Esophagus squamous epithelium (tissue), 5 donors: Measurements from ENCODE around the gene ACER2. TPM values are rescaled to one million over a fixed set of nuclear protein-coding genes. Genes with fewer than 3 reads are reported as not detected.
A peak's percentile ranks its signal among the peaks of the same experiment; 100 is the strongest.

ENCODE experiments used
- DNase-seq: peaks from one replicate; lab custom pipeline; 2025; lab: John Stamatoyannopoulos, UW
- H3K27ac ChIP-seq, 4 donors: fragments of 200-600 bp; sonication (generic); one replicate each; pipeline ENCODE4 v1.5.1; 2016 to 2019; ENCODE audit warnings: mild to moderate bottlenecking in 1 of 4
- H3K27me3 ChIP-seq, 4 donors: fragments of 200-600 bp; sonication (generic); 1 replicate in 3 of 4; 2 replicates in 1 of 4; pipeline versions ENCODE4 v1.5.1 to v1.6.0; 2017 to 2021; ENCODE audit warnings: antibody characterized with exemption in 1 of 4
- H3K36me3 ChIP-seq, 3 donors: fragments of 200-600 bp; sonication (generic); one replicate each; pipeline ENCODE4 v1.5.1; 2016 to 2019
- H3K4me1 ChIP-seq, 3 donors: fragments of 200-600 bp; sonication (generic); one replicate each; pipeline ENCODE4 v1.5.1; 2017 to 2019
- H3K4me3 ChIP-seq, 4 donors: fragments of 200-600 bp; sonication (generic); 1 replicate in 3 of 4; 2 replicates in 1 of 4; pipeline ENCODE4 v1.5.1; 2016 to 2019; ENCODE audit warnings: mild to moderate bottlenecking in 2 of 4, moderate library complexity in 1 of 4
- H3K9me3 ChIP-seq, 3 donors: fragments of 200-600 bp; sonication (generic); one replicate each; pipeline ENCODE4 v1.5.1; 2016 to 2019
- POLR2A ChIP-seq, 4 donors: fragments of 450-650 bp; IDR thresholded peaks; one replicate each; pipeline ENCODE4 v1.6.1; 2017; ENCODE audit warnings: antibody characterized with exemption in 4 of 4, mild to moderate bottlenecking in 4 of 4, moderate library complexity in 3 of 4
- WGBS, 2 donors: methylation state at CpG; one replicate each; pipeline ENCODE4 v1.1.5; 2018; 5-methylcytosine and 5-hydroxymethylcytosine counted together
- intact Hi-C: fragments of 100-400 bp; cut with DNase I; formaldehyde crosslinking; loops from one replicate; pipeline ENCODE4 v1.15.0; 2022
- total RNA-seq, 4 donors: library from RNA; depleted of rRNA; stranded (reverse); fragments of >200 nt; gene quantifications; one replicate each; pipeline ENCODE4 v1.1.0, GENCODE V29; 2016
- TF ChIP-seq, protein P1 (sequence below), 6 experiments: fragments of 450-650 bp in 4 of 6; fragments of 200-600 bp in 2 of 6; sonication (generic) in 2 of 6; IDR thresholded peaks; one replicate each; pipeline ENCODE4 v1.5.1; 2016 to 2019; ENCODE audit warnings: antibody characterized with exemption in 6 of 6, mild to moderate bottlenecking in 4 of 6, moderate library complexity in 4 of 6
- donor health status: DM: yes; HTN: yes; CAD: no.

The ACER2 gene
- total RNA-seq, 4 donors from 2014 or later: 3.6 to 5.0 (median 3.8) TPM

DNA sequence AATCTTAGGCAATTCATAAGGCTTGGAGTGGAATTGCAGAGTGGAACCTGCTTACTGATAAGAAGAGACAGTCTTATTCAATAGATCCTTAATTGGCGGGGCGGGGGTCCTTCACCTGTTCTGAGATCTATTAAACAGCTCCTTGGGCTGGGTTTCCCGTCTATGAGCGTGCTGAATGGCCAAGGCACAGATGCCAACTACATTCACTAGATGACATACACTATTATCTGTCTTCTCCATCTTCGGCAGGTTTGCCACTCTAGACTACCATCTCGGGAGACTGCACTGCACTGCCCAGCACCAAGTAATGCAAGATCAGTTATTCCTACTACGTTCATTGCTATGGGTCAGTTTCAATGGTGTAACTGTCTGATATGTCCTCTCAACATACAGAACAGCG is 81.5 kb downstream of the ACER2 start:
- Histone ChIP-seq H3K4me3 (no peak overlapping the region), H3K27ac (no peak overlapping the region), H3K27me3 (peaks cover 0 to 6% (median 0%) of the 10 kb centered on the region in 4 donors), H3K9me3 (no peaks in the 10 kb centered on the region), H3K36me3 (no peaks in the 10 kb centered on the region), H3K4me1 (peaks cover 0 to 14% (median 9%) of the 10 kb centered on the region in 3 donors)
- no peak for DNase-seq
- intact Hi-C loops: no loop called here
- no peak for TF ChIP-seq POLR2A (IDR thresholded peaks at IDR 0.05)
- TF ChIP-seq, protein P1, sequence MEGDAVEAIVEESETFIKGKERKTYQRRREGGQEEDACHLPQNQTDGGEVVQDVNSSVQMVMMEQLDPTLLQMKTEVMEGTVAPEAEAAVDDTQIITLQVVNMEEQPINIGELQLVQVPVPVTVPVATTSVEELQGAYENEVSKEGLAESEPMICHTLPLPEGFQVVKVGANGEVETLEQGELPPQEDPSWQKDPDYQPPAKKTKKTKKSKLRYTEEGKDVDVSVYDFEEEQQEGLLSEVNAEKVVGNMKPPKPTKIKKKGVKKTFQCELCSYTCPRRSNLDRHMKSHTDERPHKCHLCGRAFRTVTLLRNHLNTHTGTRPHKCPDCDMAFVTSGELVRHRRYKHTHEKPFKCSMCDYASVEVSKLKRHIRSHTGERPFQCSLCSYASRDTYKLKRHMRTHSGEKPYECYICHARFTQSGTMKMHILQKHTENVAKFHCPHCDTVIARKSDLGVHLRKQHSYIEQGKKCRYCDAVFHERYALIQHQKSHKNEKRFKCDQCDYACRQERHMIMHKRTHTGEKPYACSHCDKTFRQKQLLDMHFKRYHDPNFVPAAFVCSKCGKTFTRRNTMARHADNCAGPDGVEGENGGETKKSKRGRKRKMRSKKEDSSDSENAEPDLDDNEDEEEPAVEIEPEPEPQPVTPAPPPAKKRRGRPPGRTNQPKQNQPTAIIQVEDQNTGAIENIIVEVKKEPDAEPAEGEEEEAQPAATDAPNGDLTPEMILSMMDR (IDR thresholded peaks at IDR 0.05): no peak
- 85 to 89% methylated on average over 7 of the region's 8 CpGs for WGBS, 2 donors

DNA sequence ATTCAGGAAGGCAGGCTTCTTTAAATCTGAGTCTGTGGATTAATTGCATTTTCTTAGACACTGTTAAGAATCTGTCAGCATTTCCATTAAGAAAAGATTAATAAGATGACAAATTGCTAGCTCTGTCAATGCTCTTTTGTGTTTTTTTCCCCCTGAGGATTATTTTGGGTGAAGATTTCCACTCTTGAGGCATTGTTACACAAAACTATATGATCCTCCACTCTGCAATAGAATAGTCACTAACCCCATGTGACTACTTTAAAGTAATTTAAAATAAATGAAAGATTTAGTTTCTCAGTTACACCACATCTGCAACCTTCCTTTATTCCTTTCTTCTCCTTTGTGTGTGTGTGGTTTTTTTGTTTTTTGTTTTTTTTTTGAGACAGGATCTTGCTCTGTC is 82.0 kb downstream of the ACER2 start:
- no peak overlapping the region for H3K27ac ChIP-seq
- peaks cover 0 to 6% (median 0%) of the 10 kb centered on the region in 4 donors for H3K27me3 ChIP-seq
- intact Hi-C loops: no loop called here
- peaks cover 0 to 14% (median 9%) of the 10 kb centered on the region in 3 donors for H3K4me1 ChIP-seq
- TF ChIP-seq, protein P1 (IDR thresholded peaks at IDR 0.05): no peak
- no peak for DNase-seq
- H3K4me3 ChIP-seq: no peak overlapping the region
- H3K9me3 ChIP-seq: no peaks in the 10 kb centered on the region
- no peaks in the 10 kb centered on the region for H3K36me3 ChIP-seq

DNA sequence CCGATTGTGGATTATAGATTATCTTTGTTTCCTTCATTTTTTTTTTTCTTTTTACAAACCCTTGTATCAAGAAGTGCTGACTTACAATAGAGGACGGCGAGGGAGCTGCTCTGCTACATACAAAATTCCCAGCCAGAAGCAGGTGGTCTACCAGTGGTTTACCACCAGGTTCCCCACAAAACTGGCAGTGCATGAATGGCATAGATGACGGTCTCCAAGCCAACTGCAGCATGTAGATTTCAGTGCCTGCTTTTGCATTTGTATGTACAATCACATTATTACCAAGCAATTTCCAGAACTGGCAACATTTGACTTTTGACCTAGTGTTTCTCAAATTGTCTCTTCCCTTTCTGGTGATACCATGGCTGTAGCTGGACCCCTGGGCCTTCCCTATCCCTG is 84.0 kb downstream of the ACER2 start:
- peak overlapping the region in 1 of 4 donors; percentile 71 for H3K27ac ChIP-seq
- intact Hi-C loops: no loop called here
- no peak overlapping the region for H3K4me3 ChIP-seq
- no peak for TF ChIP-seq POLR2A (IDR thresholded peaks at IDR 0.05)
- TF ChIP-seq, protein P1 (IDR thresholded peaks at IDR 0.05): no peak
- peaks cover 0 to 6% (median 0%) of the 10 kb centered on the region in 4 donors for H3K27me3 ChIP-seq
- peaks cover 0 to 14% (median 9%) of the 10 kb centered on the region in 3 donors for H3K4me1 ChIP-seq
- H3K36me3 ChIP-seq: no peaks in the 10 kb centered on the region
- 61 to 71% methylated on average over 4 of the region's 4 CpGs for WGBS, 2 donors
- H3K9me3 ChIP-seq: no peaks in the 10 kb centered on the region
- no peak for DNase-seq

DNA sequence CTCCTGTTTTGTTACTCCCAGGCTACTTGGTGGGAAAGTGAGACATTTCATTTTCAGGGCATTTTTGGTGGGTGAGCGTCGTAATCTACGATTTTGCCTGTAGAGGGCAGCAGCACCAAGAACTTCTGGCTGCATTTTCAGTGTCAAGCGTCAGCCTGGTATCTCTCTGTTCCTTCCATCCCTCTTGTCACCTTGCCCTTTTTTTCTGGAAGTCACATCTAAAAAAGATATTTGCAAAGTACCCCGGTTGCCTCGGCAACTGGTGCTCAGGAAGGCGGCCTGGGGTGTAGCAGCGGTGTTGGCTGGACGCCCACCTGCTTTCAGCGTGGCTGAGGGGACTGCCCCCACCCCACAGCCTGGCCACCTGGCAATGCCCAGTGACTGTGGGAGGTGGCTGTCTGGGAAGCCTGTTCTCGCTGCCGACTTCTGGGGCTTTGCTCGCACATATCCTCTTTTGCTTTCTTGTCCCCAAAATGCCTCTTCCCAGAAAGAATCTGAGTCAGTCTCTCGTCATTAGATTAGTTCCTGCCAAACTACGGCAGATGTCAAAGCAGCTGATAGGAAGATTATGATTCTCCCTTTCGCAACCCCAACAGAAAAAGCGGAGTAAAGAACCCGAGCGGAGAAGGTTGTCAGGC is 84.5 kb downstream of the ACER2 start:
- DNase-seq: no peak
- Histone ChIP-seq H3K4me3 (peak overlapping the region in 3 of 4 donors; percentile 27 to 61 (median 40)), H3K36me3 (no peaks in the 10 kb centered on the region), H3K27me3 (peaks cover 0 to 6% (median 0%) of the 10 kb centered on the region in 4 donors), H3K4me1 (peaks cover 0 to 14% (median 9%) of the 10 kb centered on the region in 3 donors), H3K27ac (peak overlapping the region in 2 of 4 donors; percentile 71 to 82), H3K9me3 (no peaks in the 10 kb centered on the region)
- TF ChIP-seq, protein P1 (IDR thresholded peaks at IDR 0.05): peak; percentile 12 to 70 (median 52)
- TF ChIP-seq POLR2A (IDR thresholded peaks at IDR 0.05): no peak
- 3 to 22% methylated on average over 14 to 15 of the region's 19 CpGs for WGBS, 2 donors
- intact Hi-C loops: no loop called here

DNA sequence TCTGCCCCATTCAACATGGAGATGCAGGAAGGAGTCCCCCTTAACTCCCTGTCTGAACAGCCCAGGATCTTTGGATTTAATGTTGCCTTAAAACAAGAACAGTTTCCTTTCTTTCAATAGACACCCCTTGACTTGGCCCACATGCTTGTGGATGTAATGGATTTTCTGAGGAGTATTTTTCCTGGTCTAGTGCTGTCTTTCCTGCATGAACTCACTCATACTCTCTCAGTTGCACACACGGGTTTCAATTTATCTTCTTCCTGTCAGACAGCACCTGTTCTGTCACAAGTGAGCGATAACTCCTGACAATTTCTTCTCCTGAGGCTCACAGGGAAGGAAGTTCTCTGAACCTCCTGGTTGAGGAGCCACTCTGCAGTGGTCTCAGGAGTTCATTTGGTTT is 85.1 kb downstream of the ACER2 start:
- Histone ChIP-seq H3K4me1 (peaks cover 0 to 14% (median 9%) of the 10 kb centered on the region in 3 donors), H3K4me3 (peak overlapping the region in 2 of 4 donors; percentile 40 to 61), H3K36me3 (no peaks in the 10 kb centered on the region), H3K27me3 (peaks cover 0 to 6% (median 0%) of the 10 kb centered on the region in 4 donors), H3K27ac (peak overlapping the region in 2 of 4 donors; percentile 71 to 82), H3K9me3 (no peaks in the 10 kb centered on the region)
- intact Hi-C loops: no loop called here
- 42 to 45% methylated on average over 2 of the region's 2 CpGs for WGBS, 2 donors
- TF ChIP-seq, protein P1 (IDR thresholded peaks at IDR 0.05): no peak
- no peak for TF ChIP-seq POLR2A (IDR thresholded peaks at IDR 0.05)
- DNase-seq: no peak
